HG02588 (cell line): Measurements from ENCODE around the gene ADD1.

ENCODE experiments used
- ATAC-seq: cut with Tn5 transposase; IDR thresholded peaks from one replicate; pipeline ENCODE4 v1.9.1; 2021; ENCODE audit warnings: mild to moderate bottlenecking, moderate library complexity; ENCODE audit not compliant: unreplicated experiment

Gene ADD1

GRCh38 chr4:2822461-2823300 lies 21.0 kb upstream of the ADD1 start:
- no peak for ATAC-seq

GRCh38 chr4:2823301-2823670 lies 20.4 kb upstream of the ADD1 start:
- ATAC-seq = no peak

GRCh38 chr4:2823671-2824328 lies 19.8 kb upstream of the ADD1 start:
- no peak for ATAC-seq

- ATAC-seq = no peak
Measured at GRCh38 chr4:2824329-2824835, 19.3 kb upstream of the ADD1 start.

- no peak for ATAC-seq
Measured at GRCh38 chr4:2824836-2825381, 18.7 kb upstream of the ADD1 start.

GRCh38 chr4:2825740-2826139 lies 17.9 kb upstream of the ADD1 start:
- no peak for ATAC-seq

- ATAC-seq = no peak
Measured at GRCh38 chr4:2827071-2827873, 16.4 kb upstream of the ADD1 start.

GRCh38 chr4:2827874-2828751 lies 15.5 kb upstream of the ADD1 start:
- no peak for ATAC-seq

GRCh38 chr4:2828758-2829181 lies 14.9 kb upstream of the ADD1 start:
- ATAC-seq = no peak

GRCh38 chr4:2829321-2829932 lies 14.2 kb upstream of the ADD1 start:
- ATAC-seq = no peak

GRCh38 chr4:2829933-2830451 lies 13.7 kb upstream of the ADD1 start:
- ATAC-seq = no peak

- ATAC-seq = no peak
Measured at GRCh38 chr4:2830632-2831610, 12.7 kb upstream of the ADD1 start.

- ATAC-seq = no peak
Measured at GRCh38 chr4:2831611-2832308, 11.9 kb upstream of the ADD1 start.

- ATAC-seq = peak; percentile 65
Measured at GRCh38 chr4:2832309-2832980, 11.2 kb upstream of the ADD1 start.

GRCh38 chr4:2832981-2833670 lies 10.5 kb upstream of the ADD1 start:
- ATAC-seq = no peak

- no peak for ATAC-seq
Measured at GRCh38 chr4:2833671-2834000, 10.0 kb upstream of the ADD1 start.
